Neural crest cell (in vitro differentiated cells): Measurements from ENCODE around the gene GDF7. TPM values are rescaled to one million over a fixed set of nuclear protein-coding genes. Genes with fewer than 3 reads are reported as not detected.
"Not testable (repeated sequence)": the region's sequence is repeated elsewhere in the genome, so short reads cannot be mapped to it uniquely, and the experiment has no call there.

Source experiments
- DNase-seq: peaks from one replicate; pipeline ENCODE4 v3.0.0; 2021; ENCODE audit warnings: low read depth, mixed read lengths, low spot score
- H3K27ac Mint-ChIP-seq: one replicate; pipeline ENCODE4 v1.8.0; 2021; ENCODE audit warnings: mild to moderate bottlenecking, mixed read lengths; ENCODE audit not compliant: unreplicated experiment
- H3K27me3 Mint-ChIP-seq: 2 replicates; pipeline ENCODE4 v1.8.0; 2021; ENCODE audit warnings: low read depth, mild to moderate bottlenecking, mixed read lengths
- H3K36me3 Mint-ChIP-seq: 2 replicates; pipeline ENCODE4 v1.8.0; 2021; ENCODE audit warnings: low read depth, mild to moderate bottlenecking, mixed read lengths
- H3K4me1 Mint-ChIP-seq: 2 replicates; pipeline ENCODE4 v1.8.0; 2021; ENCODE audit warnings: mixed read lengths
- H3K4me3 Mint-ChIP-seq: one replicate; pipeline ENCODE4 v1.8.0; 2021; ENCODE audit warnings: mild to moderate bottlenecking, mixed read lengths
- H3K9me3 Mint-ChIP-seq: 2 replicates; pipeline ENCODE4 v1.8.0; 2021; ENCODE audit warnings: mixed read lengths
- CTCF ChIP-seq: fragments of 200-600 bp; sonication (generic); conservative IDR thresholded peaks from 2 replicates; pipeline ENCODE4 v1.5.0; 2021; ENCODE audit warnings: antibody characterized with exemption, mild to moderate bottlenecking
- total RNA-seq: library from RNA; stranded (reverse); gene quantifications from 2 replicates; pipeline ENCODE4 v1.2.1, GENCODE V29; 2021

GDF7 gene
- total RNA-seq, 1 donor from 2014 or later: 0.40 TPM

GRCh38 chr2:20704886-20705285 is 37.9 kb downstream of the GDF7 start:
- no peaks in the 10 kb centered on the region for H3K4me1 Mint-ChIP-seq
- no peaks in the 10 kb centered on the region for H3K36me3 Mint-ChIP-seq
- no peak overlapping the region for H3K27ac Mint-ChIP-seq
- no peak for TF ChIP-seq CTCF
- DNase-seq: no peak
- H3K9me3 Mint-ChIP-seq: no peaks in the 10 kb centered on the region
- no peak overlapping the region for H3K4me3 Mint-ChIP-seq
- H3K27me3 Mint-ChIP-seq: no peaks in the 10 kb centered on the region

- H3K27ac Mint-ChIP-seq: no peak overlapping the region
- no peaks in the 10 kb centered on the region for H3K4me1 Mint-ChIP-seq
Observed at GRCh38 chr2:20706217-20706616, 39.3 kb downstream of the GDF7 start.

GRCh38 chr2:20706786-20707185 is 39.8 kb downstream of the GDF7 start:
- TF ChIP-seq CTCF: no peak
- no peaks in the 10 kb centered on the region for H3K27me3 Mint-ChIP-seq

More at GRCh38 chr2:20706217-20706616, 39.3 kb downstream of the GDF7 start:
- no peak for DNase-seq
- H3K27me3 Mint-ChIP-seq: no peaks in the 10 kb centered on the region
- no peaks in the 10 kb centered on the region for H3K9me3 Mint-ChIP-seq
- peaks cover 7% of the 10 kb centered on the region for H3K36me3 Mint-ChIP-seq
- H3K4me3 Mint-ChIP-seq: no peak overlapping the region
- no peak for TF ChIP-seq CTCF

GRCh38 chr2:20707601-20708000 is 40.7 kb downstream of the GDF7 start:
- no peaks in the 10 kb centered on the region for H3K27me3 Mint-ChIP-seq
- no peak for TF ChIP-seq CTCF
- H3K9me3 Mint-ChIP-seq: no peaks in the 10 kb centered on the region
- no peak overlapping the region for H3K4me3 Mint-ChIP-seq
- H3K36me3 Mint-ChIP-seq: peaks cover 15% of the 10 kb centered on the region
- no peak for DNase-seq
- no peak overlapping the region for H3K27ac Mint-ChIP-seq
- H3K4me1 Mint-ChIP-seq: no peaks in the 10 kb centered on the region

More at GRCh38 chr2:20706786-20707185, 39.8 kb downstream of the GDF7 start:
- Mint-ChIP-seq H3K36me3 (peaks cover 11% of the 10 kb centered on the region), H3K9me3 (no peaks in the 10 kb centered on the region), H3K4me1 (no peaks in the 10 kb centered on the region), H3K4me3 (no peak overlapping the region), H3K27ac (no peak overlapping the region)
- no peak for DNase-seq

GRCh38 chr2:20711641-20712040 is 44.7 kb downstream of the GDF7 start:
- not testable (repeated sequence) for H3K9me3 Mint-ChIP-seq, H3K27ac Mint-ChIP-seq, H3K27me3 Mint-ChIP-seq, DNase-seq, H3K4me3 Mint-ChIP-seq, H3K4me1 Mint-ChIP-seq
- peaks cover 43% of the 10 kb centered on the region for H3K36me3 Mint-ChIP-seq

- H3K27ac Mint-ChIP-seq, H3K4me3 Mint-ChIP-seq, H3K27me3 Mint-ChIP-seq, H3K4me1 Mint-ChIP-seq, DNase-seq: not testable (repeated sequence)
- Mint-ChIP-seq H3K36me3 (peaks cover 56% of the 10 kb centered on the region), H3K9me3 (peaks cover 11% of the 10 kb centered on the region)
Observed at GRCh38 chr2:20713585-20713984, 46.6 kb downstream of the GDF7 start.

GRCh38 chr2:20714412-20714811 is 47.5 kb downstream of the GDF7 start:
- Mint-ChIP-seq H3K36me3 (peaks cover 58% of the 10 kb centered on the region), H3K9me3 (peaks cover 12% of the 10 kb centered on the region)
- DNase-seq, H3K27me3 Mint-ChIP-seq, H3K4me3 Mint-ChIP-seq, H3K27ac Mint-ChIP-seq, H3K4me1 Mint-ChIP-seq: not testable (repeated sequence)

GRCh38 chr2:20716164-20716563 is 49.2 kb downstream of the GDF7 start:
- Mint-ChIP-seq H3K36me3 (peaks cover 64% of the 10 kb centered on the region), H3K9me3 (peaks cover 23% of the 10 kb centered on the region)
- not testable (repeated sequence) for H3K4me3 Mint-ChIP-seq, DNase-seq, H3K27me3 Mint-ChIP-seq, H3K27ac Mint-ChIP-seq, H3K4me1 Mint-ChIP-seq
